HG03571 (cell line): ENCODE data around the gene OR5A1.
"Not testable (repeated sequence)": the region's sequence is repeated elsewhere in the genome, so short reads cannot be mapped to it uniquely, and the experiment has no call there.

Experiments
- ATAC-seq: cut with Tn5 transposase; IDR thresholded peaks from one replicate; pipeline ENCODE4 v1.9.1; 2021; ENCODE audit not compliant: unreplicated experiment

OR5A1 gene

DNA sequence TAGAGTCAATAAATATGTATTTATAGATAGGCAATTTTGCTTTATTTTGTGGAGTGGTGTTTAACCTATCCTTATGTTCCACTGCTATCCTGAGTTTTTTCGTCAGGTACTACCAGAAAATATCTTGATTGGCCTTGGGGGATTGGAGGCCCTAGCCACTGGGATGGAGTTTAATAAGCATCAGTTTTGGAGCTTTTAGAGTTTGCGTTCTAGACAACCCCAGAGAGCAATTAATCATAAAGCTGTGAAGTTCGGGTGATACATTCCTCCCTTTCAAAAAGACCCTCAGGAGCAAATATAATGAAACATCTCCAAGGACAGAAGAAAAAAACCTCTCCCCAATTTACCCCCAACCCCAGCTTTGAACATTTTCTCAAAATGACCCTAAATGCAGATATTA lies at the start of gene OR5A1:
Gene OR5A1 (plus strand): TSS at position 301 of the 400 bp plus-strand sequence. CDS start 6,700 bp downstream, outside the sequence.
- no peak for ATAC-seq

DNA sequence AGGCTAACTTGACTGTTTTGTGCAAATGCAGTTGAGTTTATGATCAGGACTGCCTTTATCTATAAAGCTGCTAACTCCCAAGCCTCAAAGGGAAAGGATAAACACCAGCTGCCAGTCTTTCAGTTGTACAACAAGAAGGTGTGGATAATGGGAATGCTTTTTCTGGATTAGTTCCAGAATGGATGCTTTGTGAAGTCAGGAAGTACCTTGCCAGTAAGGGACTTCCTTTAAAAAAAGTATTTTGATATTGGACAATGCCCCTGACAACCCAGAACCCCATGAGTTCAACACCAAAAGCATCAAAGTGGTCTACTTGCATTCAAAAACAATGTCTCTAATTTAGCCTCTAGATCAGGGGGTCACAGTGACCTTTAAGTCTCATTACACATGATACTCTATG lies 42.1 kb upstream of the OR5A1 start:
- no peak for ATAC-seq

DNA sequence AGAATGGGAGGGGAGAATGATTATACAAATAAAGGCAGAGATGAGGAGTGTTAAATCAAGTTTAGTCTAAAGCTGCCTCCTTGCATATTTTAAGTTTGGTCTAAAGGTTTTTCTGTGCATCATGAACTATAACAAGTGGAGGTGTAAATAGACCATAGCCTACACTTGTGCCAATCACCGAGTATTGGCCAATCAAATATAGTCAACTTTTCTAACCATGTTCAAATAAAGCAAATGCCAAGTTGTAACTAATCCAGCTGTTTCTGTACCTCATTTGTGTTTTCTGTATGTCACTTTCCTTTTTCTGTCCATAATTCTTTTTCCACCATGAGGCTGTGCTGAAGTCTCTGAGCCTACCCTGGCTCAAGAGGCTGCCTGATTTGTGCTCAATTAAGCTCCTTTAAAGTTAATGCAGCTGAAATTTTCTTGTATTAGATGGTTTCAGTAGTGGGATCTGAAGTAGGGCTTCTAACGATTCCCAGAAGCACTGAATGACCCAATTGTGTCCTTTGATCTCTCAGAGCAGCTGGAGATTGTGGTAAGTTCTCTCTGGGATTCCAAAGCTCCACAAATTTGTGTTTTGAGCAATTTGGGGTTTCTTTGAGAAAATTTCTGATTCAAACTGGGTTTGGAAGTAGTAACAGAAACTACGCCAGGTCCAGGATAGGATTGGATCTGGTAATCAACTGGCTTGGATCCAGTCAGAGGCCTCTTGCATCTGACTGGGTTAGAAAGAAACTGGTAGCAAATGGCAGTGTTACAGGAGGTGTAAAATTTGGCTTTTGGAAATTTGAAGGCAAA lies 35.6 kb upstream of the OR5A1 start:
- no peak for ATAC-seq

DNA sequence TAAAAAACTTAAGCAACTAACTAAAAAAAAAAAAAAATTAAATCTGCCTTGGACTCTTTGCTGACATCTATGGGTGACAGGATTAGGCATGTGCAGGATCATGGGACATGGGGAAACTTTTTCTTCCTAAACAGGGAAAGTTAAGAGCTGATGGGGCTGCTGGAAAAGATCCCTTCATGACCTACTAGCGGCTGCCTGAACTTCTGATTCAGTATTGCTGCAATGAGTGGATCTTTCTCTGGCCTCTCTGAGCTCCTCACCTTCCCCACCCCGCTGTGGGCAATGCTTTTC lies 35.1 kb upstream of the OR5A1 start:
- ATAC-seq: no peak

DNA sequence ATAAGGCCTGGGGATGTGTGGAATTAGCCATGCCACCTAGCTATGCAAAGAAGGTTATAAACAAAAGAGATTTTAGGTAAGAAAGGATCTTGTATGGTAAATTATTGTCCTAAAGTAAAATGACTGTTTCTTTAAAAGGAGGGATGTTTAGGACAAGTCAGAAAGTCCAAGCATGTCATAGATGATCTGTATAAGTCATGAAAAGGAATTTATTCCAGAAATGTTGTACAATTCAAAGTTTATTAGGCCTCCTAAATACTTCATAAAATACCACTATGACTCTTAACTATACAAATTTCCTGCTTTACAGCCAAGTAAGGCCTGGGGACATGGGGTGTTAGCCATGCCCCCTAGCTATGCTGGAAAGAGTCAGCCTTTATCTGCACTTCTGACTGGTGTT lies 32.7 kb upstream of the OR5A1 start:
- no peak for ATAC-seq

DNA sequence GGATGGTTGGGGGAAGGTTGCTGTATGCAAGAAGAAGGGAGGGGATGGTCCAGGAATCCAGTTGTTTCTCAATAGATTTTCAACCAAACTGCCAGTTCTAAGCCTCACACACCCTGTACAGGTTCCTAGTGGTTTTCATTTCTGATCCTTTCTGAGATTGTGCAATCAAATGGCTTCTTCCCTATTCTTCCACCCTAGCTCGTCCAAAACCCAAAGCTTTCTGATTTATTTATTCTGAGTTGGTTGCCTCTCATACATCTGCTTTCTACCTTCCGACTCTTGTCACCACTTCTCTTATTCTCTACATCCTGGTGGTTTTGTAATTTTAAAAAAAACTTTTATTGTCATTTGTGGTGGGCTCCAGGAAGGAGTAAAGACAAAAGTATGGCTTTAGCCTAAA lies 22.6 kb upstream of the OR5A1 start:
- no peak for ATAC-seq

DNA sequence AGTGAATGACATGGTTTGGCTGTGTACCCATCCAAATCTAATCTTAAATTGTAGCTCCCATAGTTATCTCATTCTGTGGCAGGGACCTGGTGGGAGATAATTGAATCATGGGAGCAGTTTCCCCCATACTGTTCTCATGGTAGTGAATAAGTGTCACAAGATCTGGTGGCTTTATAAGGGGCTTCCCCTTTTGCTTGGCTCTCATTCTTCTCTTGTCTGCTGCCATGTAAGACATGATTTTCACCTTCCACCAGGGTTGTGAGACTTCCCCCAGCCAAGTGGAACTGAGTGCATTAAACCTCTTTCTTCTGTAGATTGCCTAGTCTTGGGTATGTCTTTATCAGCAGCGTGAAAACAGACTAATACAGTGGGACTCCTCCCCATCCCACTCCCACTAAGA lies 21.2 kb upstream of the OR5A1 start:
- ATAC-seq: no peak

DNA sequence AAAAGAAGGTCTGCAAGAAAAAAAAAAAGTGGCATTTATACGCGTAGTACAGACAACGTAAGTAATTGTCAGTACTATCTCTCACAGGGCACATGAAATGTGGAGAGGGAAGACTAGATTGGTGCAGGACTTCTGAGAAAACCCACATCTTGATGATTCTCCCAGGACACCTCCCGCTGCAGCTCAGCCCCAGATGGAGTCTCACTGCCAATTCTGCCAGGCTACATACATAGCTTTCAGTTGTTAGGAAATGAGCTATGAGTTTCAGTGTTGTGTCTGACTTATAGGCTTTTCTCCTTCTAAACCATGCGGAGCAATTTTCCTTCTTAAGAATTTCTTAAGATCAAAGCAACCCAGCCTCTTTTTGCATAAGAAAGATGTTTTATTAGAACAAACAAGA lies 19.7 kb upstream of the OR5A1 start:
- no peak for ATAC-seq

DNA sequence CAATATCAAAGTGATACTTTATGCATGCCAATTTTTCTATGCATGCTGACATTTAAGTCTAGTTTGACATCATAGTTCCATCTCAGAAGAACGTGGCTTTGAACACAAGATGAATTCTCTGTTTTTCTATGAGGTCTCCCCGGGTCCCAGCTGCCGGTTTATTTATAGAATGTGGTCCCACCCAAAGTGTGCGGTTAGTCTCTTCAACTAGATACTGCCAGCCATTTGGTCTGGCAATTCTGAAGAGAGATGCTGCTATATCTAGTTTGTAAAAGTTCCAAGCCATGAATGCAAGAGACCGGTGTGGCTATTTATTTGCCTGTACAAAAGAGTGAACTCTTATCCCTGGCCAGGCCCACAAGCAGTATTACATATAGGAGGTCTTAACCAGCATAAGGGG lies 19.2 kb upstream of the OR5A1 start:
- ATAC-seq: no peak

DNA sequence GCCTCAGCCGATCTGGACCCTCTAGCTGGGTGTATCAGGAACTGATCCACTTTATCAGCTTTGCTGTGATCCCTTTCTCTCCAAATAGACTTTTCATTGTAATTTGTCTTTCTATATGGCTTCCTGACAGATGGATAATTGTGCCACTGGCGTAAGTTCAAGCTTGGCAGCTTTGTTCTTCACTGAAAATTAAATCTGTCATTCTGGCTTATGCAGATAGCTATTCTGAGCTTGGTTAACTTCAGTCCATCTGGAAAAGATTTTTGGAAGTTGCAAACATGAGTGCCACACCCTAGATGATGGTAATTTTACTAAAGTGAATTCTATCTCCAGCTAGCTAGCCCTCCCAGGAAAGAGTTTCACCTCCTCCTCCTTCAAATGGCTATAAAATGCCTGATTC lies 18.1 kb upstream of the OR5A1 start:
- no peak for ATAC-seq

DNA sequence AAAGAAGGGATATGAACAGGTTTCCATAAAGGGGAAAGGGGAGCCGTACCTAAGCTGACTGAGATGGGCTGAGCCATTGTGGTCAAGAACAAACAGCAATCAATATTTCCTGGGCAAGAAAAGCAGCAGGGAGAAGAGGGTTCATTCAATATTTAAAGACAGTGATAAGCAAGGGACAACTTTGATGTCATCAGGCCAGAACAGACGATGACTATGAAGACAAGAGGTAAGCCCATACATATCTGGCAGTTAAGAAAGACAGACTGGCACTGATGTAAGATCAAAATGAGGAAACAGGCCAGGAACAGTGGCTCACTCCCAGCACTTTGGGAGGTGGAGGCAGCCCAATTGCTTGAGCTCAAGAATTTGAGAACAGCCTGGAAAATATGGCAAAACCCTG lies 12.4 kb upstream of the OR5A1 start:
- ATAC-seq: no peak

DNA sequence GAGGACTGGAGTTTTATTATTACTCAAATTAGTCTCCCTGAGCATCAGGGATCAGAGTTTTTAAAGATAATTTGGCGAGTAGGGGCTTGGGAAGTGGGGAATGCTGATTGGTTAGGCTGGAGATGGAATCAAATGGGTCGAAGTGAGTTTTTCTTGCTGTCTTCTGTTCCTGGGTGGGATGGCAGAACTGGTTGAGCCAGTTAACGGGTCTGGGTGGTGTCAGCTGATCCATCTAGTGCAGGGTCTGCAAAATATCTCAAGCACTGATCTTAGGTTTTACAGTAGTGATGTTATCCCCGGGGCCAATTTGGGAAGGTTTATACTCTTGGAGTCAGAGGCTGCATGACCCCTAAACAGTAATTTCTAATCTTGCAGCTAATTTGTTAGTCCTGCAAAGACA lies 11.1 kb upstream of the OR5A1 start:
- no peak for ATAC-seq

DNA sequence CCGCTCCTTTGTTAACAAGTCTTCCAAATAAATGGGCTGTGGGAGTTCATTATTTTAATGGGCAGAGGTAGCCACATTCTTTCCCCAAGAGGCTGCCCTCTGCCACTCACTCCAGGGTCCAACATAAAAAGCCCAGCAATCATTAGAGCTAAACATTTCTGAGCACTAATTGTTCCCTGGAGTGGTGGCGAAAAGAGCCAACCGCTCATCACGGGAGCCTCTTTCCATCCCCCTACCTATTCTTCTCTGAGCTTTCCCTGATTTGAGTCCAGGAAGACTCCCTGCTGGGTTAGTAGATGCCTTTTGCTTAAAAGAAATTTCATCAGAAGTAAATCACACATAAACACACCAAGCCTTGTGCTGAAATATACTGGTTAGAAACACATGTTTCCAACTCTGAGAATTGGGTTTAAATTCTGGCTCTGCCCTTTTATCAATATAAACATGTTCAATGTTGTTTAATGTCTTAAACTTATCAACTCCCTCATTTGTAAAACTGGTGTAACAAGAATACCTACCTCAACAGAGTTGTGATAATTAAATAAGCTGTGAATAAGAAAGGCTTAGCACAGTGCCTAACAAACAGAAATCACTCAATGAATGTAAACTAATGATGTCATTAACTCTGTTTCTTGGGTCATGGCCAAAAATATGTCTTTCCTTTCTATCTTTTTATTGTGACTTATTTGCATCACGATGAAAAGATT lies 9.8 kb upstream of the OR5A1 start, which contains the start of gene OR5A2:
Gene OR5A2 (minus strand): TSS at position 53 of the 707 bp plus-strand sequence. CDS start 3,460 bp downstream, outside the sequence.
- ATAC-seq: no peak

DNA sequence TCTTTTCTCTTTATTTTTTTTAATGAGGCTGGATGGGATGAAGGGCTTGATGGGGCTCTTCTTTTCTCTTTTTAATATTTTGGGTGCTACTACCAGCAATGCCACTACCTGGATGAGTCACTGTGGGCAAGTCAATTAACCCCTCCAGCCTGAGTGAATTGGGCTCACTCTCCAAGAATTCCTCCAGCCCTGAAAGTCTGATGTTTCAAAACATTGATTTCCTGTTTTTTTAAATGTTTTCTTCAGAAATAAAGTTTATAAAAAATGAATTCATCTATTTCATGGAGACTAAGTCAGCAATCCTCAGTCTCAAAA lies 9.2 kb upstream of the OR5A1 start:
- ATAC-seq: no peak

DNA sequence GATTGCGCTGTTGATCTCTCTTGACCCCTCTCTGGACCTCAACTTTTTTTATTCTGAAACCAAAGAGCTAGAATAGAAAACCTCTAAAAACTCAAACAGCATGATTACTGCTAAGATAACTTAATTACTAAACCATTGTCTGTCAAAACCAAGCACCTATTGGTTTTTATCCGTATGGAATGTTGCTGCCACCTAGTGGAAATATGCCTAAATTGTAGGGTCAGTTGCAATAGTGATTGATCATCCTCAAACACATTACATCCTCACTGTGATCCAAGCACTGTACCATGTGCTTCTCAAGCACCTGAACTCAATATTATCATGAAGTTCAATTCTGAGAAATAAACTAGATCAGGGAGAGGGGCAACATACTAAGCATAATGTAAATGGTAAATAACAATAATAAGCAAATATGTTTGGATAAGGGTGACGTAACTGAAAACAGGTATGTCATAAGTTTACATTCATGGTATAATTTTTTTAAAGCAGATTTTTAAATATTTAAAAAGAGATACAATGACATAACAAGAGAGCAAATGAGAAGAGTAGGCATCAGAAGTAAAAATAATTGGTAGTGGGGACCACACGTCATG lies 6.2 kb upstream of the OR5A1 start:
- no peak for ATAC-seq

DNA sequence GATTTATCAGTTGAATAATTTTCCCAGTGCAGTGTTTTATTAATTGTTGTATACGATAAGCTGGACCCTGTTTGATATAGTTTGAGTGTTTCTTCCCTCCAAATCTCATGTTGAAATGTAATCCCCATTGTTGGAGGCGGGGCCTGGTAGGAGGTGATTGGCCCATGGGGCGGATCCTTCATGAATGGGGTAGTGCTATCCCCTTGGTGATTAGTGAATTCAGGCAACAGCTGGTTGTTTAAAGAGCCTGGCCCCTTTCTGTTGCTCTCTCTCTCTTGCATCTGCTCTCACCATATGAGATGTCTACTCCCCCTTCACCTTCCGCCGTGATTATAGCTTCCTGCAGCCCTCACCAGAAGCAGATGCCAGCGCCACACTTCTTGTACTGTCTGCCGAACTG lies 1.5 kb downstream of the OR5A1 start:
- no peak for ATAC-seq

DNA sequence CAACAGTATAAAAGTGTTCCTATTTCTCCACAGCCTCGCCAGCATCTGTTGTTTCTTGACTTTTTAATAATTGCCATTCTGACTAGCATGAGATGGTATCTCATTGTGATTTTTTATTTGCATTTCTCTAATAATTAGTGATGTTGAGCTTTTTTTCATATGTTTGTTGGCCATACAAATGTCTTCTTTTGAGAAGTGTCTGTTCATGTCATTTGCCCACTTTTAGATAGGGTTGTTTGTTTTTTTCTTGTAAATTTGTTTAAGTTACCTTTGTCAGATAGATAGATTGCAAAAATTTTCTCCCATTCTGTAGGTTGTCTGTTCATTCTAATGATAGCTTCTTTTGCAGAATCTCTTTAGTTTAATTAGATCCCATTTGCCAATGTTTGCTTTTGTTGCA lies 9.4 kb downstream of the OR5A1 start:
- ATAC-seq: not testable (repeated sequence)

DNA sequence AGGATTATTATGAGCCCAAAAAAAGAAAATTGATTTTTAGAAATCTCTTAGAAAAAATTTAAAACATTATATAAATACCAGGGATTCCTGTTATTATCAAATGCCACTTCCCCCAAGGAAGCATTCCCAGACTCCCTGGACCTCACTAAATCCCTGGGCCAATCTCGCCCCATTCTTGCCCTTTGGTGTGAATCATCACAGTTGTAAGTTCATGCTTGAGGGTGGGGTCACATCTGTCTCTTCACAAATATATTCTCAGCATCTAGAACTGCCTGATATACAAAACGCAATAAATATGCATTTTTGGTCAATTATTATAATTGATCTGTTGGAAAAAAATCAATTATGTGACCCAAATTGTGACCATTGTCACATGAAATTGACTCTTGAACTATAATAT lies 12.2 kb downstream of the OR5A1 start:
- ATAC-seq: no peak

DNA sequence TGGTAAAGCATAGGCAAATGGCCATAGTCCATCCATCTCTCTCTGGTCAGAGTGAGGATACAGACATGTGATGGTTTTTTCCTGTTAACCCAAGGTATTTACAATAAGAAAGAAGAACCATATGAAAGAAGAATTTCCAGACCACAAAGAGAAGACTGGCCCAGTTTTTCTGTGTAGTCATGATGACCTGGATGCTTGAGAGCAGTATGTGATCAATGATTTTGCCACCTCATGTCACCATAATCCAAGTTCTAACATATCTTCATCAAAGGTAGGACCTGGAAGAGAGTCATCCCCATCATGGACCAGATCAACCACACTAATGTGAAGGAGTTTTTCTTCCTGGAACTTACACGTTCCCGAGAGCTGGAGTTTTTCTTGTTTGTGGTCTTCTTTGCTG lies 20.4 kb downstream of the OR5A1 start, which contains the start of gene OR4D6:
Gene OR4D6 (plus strand): TSS at position 301 of the 400 bp plus-strand sequence. CDS start 0 bp downstream, at position 301.
- no peak for ATAC-seq

DNA sequence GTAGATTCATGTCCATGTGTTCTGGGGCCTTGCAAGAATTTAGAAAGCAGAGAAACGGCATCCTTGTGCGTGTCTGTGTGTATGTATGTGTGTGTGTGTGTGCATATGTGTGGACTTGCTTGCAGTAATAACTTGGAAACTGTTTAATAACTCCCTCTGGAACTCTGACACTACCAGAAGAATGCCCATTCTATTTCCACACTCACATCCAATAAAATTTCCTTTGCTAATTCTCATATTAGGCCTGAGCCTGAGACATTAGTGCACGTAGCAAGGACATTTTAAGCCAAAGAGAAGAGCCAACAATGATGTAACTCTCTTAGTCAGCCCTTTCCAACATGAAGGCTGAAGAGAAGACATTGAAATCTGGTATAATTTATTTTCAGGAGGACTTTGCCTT lies 23.6 kb downstream of the OR5A1 start:
- no peak for ATAC-seq

DNA sequence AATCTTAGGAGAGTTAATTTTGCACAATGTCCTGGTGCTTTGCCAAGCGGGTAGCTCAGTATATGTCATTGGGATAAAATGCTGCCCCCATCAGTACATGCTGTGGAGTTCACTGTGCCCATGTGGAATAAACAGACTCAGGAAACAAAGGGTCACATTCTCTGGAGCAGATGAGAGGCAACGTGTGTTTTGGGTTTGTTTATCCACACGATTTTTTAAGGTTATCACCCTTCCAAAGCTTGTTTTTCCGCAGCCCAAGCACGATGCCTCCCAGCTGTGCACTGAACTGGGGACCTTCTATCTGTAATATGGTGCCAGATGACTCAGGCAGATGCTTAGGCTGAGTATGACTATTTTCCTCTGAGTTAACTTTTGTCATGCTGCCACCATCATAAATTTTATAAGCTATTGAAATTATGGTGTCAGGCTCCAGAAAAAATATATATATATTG lies 26.9 kb downstream of the OR5A1 start:
- no peak for ATAC-seq

DNA sequence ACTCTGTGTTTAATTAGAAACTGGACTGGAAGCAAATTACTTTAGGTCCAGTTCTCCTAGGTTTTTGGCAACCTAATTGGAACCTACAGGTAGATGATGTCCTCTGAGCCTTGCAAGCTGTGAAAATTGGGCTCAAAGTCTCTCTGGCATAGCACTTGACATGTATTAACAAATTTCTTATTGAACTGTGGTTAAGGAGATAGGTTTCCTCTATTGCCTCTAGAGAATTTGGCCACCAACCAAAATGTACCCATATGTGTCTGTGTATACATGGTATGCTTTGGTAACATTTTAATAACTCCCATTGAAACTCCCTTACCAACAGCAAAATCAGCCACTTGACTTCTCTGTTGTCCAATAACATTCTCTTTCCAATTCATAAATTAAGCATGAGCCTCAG lies 36.7 kb downstream of the OR5A1 start, which contains the start of gene OR4D10:
Gene OR4D10 (plus strand): TSS at position 301 of the 400 bp plus-strand sequence. CDS start 4,115 bp downstream, outside the sequence.
- ATAC-seq: no peak
